ENCODE results near the gene MLYCD.

- TF ChIP-seq CTCF (IDR thresholded peaks at IDR 0.05) (no peak), POLR2A (IDR thresholded peaks at IDR 0.05) (no peak)
Measured at GRCh38 chr16:83940119-83940518, 41.2 kb downstream of the MLYCD start.

Data from ovary (tissue), 3 donors.